Panc1 (cell line): ENCODE measurements around the gene PTPRK. TPM values are rescaled to one million over a fixed set of nuclear protein-coding genes. Genes with fewer than 3 reads are reported as not detected.

Experiments used
- ATAC-seq: fragments of 200-7000 bp; cut with Tn5 transposase; 2 replicates; pipeline ENCODE4 v1.9.1; 2020; ENCODE audit warnings: mild to moderate bottlenecking, moderate library complexity
- BruUV-seq: library from RNA; stranded (reverse); fragments of 400-500 nt; replicated peaks from 2 replicates; lab custom pipeline; 2021; lab: Mats Ljungman, UMichigan
- CTCF ChIA-PET: fragments of 300-600 bp; sonication (Branson Sonifier 250); formaldehyde crosslinking; loops from one replicate; lab custom pipeline; 2022; ENCODE audit warnings: antibody characterized with exemption; lab: Charles Lee
- POLR2A ChIA-PET: fragments of 300-600 bp; sonication (Branson Sonifier 250); formaldehyde crosslinking; loops from one replicate; lab custom pipeline; 2022; ENCODE audit warnings: antibody characterized with exemption; lab: Charles Lee
- DNase-seq: peaks from one replicate; pipeline ENCODE4 v3.0.0-alpha.2; 2010; ENCODE audit warnings: low read depth, low spot score
- H3K27ac ChIP-seq: 2 replicates; pipeline ENCODE4 v1.5.1; 2011; ENCODE audit warnings: mild to moderate bottlenecking, low read length, inconsistent platforms
- H3K27me3 ChIP-seq: fragments of 200-500 bp; sonication (Bioruptor generic); 2 replicates; pipeline ENCODE4 v1.6.0; 2014; ENCODE audit warnings: low read length, inconsistent platforms; ENCODE audit not compliant: control insufficient read depth, insufficient read depth
- H3K36me3 ChIP-seq: fragments of 200-500 bp; sonication (Bioruptor generic); 2 replicates; pipeline ENCODE4 v1.5.1; 2014; ENCODE audit warnings: inconsistent platforms, mild to moderate bottlenecking, low read length, moderate library complexity; ENCODE audit not compliant: control insufficient read depth, insufficient read depth
- H3K4me1 ChIP-seq: 2 replicates; pipeline ENCODE4 v1.5.1; 2011; ENCODE audit warnings: inconsistent platforms, mild to moderate bottlenecking, low read length, moderate library complexity; ENCODE audit not compliant: control insufficient read depth, insufficient read depth
- H3K4me3 ChIP-seq, 2 experiments: 2 replicates each; pipeline ENCODE4 v1.5.1; 2011 to 2012; ENCODE audit warnings: low read depth in 2 of 2, low read length in 2 of 2, mild to moderate bottlenecking in 2 of 2, inconsistent platforms in 1 of 2, moderate library complexity in 1 of 2
- H3K9me3 ChIP-seq: fragments of 200-500 bp; sonication (Bioruptor generic); 2 replicates; pipeline ENCODE4 v1.5.1; 2014; ENCODE audit warnings: low read depth, mild to moderate bottlenecking, inconsistent platforms, low read length, moderate library complexity; ENCODE audit not compliant: control insufficient read depth, insufficient read depth
- CTCF ChIP-seq: fragments of 450-650 bp; IDR thresholded peaks from 2 replicates; pipeline ENCODE4 v1.5.1; 2017; ENCODE audit warnings: mild to moderate bottlenecking
- POLR2AphosphoS5 ChIP-seq: IDR thresholded peaks from 2 replicates; pipeline ENCODE4 v1.6.1; 2012; ENCODE audit warnings: mild to moderate bottlenecking, low read depth, low read length, moderate library complexity
- REST ChIP-seq, 2 experiments: IDR thresholded peaks; 2 replicates each; pipeline ENCODE4 v1.6.1; 2011 to 2012; ENCODE audit warnings: low read depth in 2 of 2, control low read depth in 1 of 2, low read length in 1 of 2, mild to moderate bottlenecking in 1 of 2, moderate library complexity in 1 of 2; ENCODE audit not compliant: insufficient read depth in 1 of 2
- SIN3A ChIP-seq: IDR thresholded peaks from 2 replicates; pipeline ENCODE4 v1.6.1; 2012; ENCODE audit warnings: low read depth, mild to moderate bottlenecking, low read length, moderate library complexity, borderline replicate concordance; ENCODE audit not compliant: insufficient read depth
- TCF7L2 ChIP-seq: IDR thresholded peaks from 2 replicates; pipeline ENCODE4 v1.6.1; 2011; ENCODE audit warnings: mild to moderate bottlenecking, low read depth, low read length, inconsistent platforms
- in situ Hi-C: cut with HindIII; loops from 2 replicates; pipeline ENCODE4 v1.10.0; 2016; ENCODE audit warnings: low sequenced_read_pairs, low pct_unique_long_range_greater_than_20kb
- intact Hi-C: fragments of 100-400 bp; cut with micrococcal nuclease; formaldehyde crosslinking; loops from one replicate; pipeline ENCODE4 v1.10.0; 2022; ENCODE audit not compliant: unreplicated experiment
- total RNA-seq: library from RNA; stranded (reverse); gene quantifications from one replicate; pipeline ENCODE4 v1.2.1, GENCODE V29; 2021; ENCODE audit not compliant: unreplicated experiment

The PTPRK gene
- total RNA-seq, 1 experiment from 2014 or later = 61.8 TPM

- ChIA-PET POLR2A (no interaction called here), CTCF (interaction anchor here (0.6 kb wide), 1 partner anchor 1292 kb away, joined by 6 read pairs; the partner anchor contains the start of gene RNF146)
- no peaks in the 10 kb centered on the region for H3K36me3 ChIP-seq
- no peak overlapping the region for H3K27ac ChIP-seq
- H3K4me1 ChIP-seq = no peaks in the 10 kb centered on the region
- intact Hi-C loops (no loop called here), in situ Hi-C loops (no loop called here)
- TF ChIP-seq SIN3A = no peak
- no peak for TF ChIP-seq CTCF
- TF ChIP-seq POLR2AphosphoS5 = no peak
- TF ChIP-seq TCF7L2 = no peak
- no peak for TF ChIP-seq REST (IDR thresholded peaks at IDR 0.05; ENCODE audit: insufficient read depth in 1 of 2, low read depth in 2 of 2, low read length in 1 of 2)
- no peaks in the 10 kb centered on the region for H3K9me3 ChIP-seq
- no peaks in the 10 kb centered on the region for H3K27me3 ChIP-seq
- DNase-seq (no peak), ATAC-seq (no peak)
- BruUV-seq = no TSS peak
- H3K4me3 ChIP-seq = no peak overlapping the region
Measured at GRCh38 chr6:128558021-128558420, 37.6 kb upstream of the PTPRK start.

GRCh38 chr6:128557081-128557480, 36.7 kb upstream of the PTPRK start:
- TF ChIP-seq SIN3A = no peak
- TF ChIP-seq CTCF = no peak
- no peak for TF ChIP-seq TCF7L2
- no peak for TF ChIP-seq POLR2AphosphoS5
- no peak for TF ChIP-seq REST (IDR thresholded peaks at IDR 0.05; ENCODE audit: insufficient read depth in 1 of 2, low read depth in 2 of 2, low read length in 1 of 2)
- Histone ChIP-seq H3K36me3 (no peaks in the 10 kb centered on the region), H3K4me3 (no peak overlapping the region), H3K4me1 (no peaks in the 10 kb centered on the region), H3K27ac (no peak overlapping the region), H3K27me3 (no peaks in the 10 kb centered on the region), H3K9me3 (no peaks in the 10 kb centered on the region)
- no peak for DNase-seq
- CTCF ChIA-PET = no interaction called here
- intact Hi-C loops (no loop called here), in situ Hi-C loops (no loop called here)
- POLR2A ChIA-PET = no interaction called here
- no TSS peak for BruUV-seq
- ATAC-seq = no peak
